ENCODE data around the gene TMTC2.

The TMTC2 gene

DNA sequence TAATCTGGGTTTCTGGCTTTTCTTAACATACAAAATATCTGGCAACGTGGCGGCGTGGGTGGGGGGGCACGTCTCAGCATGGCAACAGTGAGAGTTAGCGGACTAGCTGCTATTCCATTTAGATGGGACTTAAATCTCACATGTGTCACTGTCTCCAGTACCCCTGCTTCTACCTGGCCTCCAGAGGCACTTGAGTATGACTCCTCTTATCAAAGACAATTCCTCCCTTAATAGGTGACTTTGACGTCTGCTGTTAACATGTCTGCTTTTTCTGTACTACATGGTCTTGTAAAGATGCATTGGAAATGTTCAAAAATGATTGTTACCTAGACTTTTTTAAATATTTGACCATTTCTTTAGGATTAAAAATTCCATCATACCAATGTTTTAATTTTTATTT lies 456.2 kb downstream of the TMTC2 start:
- no peak for DNase-seq (ENCODE audit: low read depth)

DNA sequence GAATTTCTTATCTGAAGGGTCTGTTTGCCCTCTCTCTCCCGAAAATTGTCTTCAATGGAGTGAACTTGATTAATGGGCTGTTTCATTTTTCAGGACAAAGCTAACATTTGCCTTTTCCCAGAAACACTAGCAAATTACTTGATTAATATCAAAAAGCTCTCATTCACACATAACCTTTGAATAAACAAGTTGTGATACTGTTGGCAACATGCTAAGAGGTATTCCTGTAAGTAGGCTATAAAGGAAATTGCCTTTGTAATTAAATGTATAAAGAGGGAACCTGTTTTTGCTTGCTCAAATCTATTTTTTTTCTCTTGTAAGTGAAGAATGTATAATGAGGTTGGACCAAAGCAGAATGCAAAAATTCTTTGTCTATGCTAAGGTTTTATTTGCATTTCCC lies 457.2 kb downstream of the TMTC2 start:
- no peak for DNase-seq (ENCODE audit: low read depth)

DNA sequence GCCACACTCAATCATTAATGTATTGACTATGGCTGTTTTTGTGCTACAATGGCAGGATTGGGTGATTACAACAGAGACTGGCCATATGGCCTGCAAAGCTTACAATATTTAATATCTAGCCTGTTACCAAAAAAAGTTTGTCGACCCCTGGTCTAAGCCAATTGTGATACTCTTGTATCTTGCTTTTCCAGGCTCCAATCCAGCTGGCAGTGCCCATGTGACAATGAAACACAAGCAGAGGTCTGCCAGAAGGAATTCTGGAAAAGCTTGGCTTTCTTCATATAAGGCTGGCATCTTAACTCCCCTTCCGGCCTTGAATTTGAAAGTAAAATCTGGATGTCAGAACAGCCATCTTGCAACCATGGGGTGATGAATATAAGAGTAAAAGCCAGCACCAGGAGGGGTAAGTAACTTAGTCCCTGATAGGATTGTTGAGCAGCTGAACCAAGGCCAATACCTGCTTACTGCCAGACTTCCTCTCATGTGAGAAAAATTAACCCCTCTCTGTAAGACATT lies 458.7 kb downstream of the TMTC2 start:
- no peak for DNase-seq (ENCODE audit: low read depth)

DNA sequence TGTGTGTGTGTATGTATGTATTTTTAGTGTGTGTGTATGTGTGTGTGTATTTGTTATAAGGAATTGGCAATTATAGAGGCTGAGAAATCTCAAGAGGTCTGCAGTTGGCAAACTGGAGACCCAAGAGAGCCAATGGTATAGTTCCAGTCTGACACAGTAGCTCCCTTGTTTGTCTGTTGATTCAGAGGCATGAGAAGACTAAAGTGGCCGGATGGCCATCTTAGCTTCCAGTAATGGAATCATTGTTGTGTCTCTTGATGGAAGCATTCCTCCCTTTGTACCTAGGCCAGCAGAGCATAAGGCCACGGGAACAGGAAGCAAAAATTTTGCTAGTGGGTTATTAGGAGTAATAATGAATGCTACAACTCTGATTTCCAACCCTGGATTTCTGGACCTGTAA lies 460.6 kb downstream of the TMTC2 start:
- DNase-seq (ENCODE audit: low read depth): no peak

DNA sequence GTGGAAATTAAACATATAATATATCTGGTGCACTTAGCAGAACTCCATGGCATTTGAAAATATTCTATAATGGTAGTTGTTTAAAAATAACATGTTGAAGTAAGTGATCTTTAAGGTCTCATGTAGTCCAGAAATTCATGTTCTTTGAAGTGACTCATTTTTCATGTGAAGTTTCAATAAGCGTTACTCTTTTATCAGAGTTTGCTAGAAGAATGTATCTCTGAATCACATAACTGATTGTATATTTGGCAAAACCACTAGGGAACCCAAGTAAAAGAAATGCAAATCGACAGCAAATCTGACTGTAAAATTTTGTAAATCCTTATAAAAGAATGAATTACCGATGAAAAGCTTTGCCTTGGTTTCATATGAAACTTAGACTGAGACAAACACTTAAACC lies 463.3 kb downstream of the TMTC2 start:
- DNase-seq (ENCODE audit: low read depth): no peak

DNA sequence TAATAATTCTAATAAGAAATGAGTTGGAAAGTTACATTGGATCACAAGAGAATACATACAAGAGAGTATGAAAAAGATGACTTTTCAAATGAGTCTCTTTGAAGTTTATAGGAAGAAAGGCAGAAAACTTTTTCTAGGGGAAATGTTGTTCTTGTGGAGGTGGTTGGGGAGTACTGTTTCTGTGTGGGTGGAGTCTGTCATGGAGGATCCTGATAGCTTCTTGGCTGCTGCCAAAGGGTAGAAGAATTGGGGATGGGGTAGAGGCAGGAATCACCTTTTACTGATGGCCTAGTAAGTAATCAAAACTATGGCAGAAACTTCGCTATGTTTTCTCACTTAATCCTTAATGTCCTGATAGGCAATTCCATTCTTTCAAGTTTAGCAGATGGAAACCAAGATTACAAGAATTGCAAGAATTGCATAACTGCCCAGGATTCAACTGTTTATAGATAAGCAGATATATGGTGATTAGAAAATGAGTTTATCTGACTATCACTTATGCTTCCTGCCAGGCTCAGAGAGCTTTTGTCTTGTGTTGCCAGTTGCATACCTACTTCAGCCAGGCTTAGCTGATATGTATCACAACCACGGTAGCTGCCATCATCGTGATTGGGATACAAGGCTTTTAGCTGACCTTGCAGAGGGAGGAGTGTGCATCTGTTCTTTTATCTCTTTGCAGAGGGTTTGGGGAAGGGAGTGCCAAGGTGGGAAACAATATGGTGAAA lies 463.9 kb downstream of the TMTC2 start:
- no peak for DNase-seq (ENCODE audit: low read depth)

DNA sequence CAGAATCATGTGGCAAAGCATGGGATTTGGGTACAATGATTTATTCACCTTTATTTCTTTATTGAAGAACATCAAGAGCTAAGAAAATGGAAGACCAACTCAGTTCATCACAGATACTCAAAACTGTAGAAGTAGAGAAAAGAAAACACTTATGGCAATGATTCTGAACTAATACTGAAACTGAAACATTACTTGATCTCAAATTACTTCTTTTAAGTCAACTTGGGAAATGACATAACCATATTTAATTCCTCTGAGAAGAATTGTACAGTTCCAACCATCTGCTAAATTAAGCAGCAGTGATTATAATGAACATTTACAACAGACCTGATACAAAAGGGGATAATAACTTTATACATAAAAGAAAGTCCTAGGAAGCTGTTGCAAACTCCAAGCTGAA lies 466.5 kb downstream of the TMTC2 start:
- no peak for DNase-seq (ENCODE audit: low read depth)

DNA sequence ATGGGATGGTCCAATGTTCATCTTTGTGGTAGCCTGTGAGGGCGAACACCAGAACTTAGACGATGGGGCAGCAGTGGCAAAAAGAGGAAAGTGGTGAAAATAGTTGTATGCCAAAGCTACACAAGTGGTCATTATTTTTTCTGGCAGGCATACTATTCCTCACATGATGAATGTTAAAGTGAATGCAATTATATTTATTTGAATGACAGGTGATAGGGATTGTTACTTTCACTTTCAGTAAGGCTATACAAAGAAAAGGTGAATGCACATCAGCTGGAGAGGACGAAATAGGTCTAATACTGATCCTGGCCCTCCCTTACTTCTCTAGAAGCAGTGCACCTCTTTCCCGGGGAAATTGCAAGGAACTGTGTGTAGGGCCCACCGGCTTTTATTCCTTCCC lies 470.1 kb downstream of the TMTC2 start:
- DNase-seq (ENCODE audit: low read depth): no peak

DNA sequence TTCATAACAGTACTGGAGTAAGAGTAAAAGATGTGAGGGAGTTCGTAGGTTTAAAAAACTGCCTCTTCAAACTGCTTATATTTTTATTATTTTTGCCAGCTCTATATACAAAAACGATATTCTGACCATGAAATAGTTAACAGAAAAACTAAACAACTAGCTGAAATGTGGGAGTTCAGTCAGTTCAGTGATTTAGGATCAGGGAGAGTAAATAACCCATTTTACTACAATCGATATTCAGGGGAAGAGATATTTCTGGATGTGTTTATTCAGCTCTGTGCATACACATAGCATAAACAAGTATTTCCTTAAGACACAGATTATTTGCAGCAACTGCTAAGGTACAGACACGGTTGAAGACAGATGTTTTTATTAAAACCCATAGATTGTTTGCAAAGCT lies 470.9 kb downstream of the TMTC2 start:
- no peak for DNase-seq (ENCODE audit: low read depth)

DNA sequence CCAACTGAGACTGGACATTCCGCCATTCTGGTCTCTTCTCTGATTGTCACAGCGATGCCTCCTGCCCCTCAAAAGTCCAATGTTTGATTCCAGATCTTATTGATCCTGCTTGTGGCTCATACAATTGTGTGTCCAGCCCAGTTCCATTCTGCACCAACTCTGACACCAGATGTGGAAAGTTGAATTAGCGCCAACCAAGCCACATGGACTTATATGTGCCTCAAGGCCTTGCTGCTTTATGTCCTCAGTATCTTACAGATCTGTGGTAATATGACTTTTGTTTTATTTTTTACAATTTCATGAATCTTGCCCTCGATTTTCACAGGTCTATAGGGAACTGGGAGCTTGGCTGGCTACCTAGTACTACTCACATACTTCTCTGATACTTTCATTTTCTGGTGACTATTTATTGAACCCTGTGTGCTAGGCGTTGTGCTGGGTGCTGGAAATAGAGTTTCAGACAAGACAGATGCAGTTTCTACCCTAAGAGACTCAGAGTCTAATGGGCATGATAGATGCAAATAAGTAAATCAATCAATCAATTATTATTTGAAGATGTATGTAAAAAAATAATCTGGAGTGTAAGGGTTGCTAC lies 472.0 kb downstream of the TMTC2 start:
- no peak for DNase-seq (ENCODE audit: low read depth)

DNA sequence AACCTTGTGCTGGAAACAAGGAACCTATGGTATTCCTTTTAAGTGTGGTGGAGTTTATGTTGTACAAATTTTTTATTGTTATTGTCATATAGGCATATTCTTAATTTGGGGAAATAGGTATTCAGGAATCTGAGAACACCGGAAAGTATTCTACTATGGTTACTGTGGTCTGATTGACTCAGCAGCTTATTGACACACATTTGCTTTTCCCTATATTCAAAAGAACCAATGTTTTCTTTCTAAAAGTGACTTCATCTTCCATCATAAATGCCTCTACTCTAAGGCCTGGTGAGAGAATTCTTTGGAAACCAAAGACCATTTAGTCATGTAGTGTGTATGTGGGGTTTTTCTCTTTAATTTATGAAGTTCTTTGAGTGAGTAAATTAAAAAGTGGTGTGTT lies 474.8 kb downstream of the TMTC2 start:
- no peak for DNase-seq (ENCODE audit: low read depth)

DNA sequence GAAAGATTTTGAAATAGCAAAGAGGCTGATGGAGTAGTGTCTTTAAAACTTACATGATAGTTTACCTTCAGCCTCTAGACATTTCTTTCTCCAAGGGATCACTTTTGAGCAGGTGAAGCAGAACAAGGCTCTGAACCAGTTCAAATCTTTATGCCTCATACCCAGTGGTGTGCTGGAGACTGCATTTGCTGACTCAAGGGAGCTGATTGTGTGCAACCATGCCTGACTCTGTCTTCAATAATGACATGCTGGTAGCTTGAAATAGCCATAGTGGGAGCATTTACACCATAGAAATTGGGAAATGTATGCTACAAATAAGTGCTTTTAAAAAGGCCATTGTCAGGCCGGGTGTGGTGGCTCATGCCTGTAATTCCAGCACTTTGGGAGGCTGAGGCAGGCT lies 482.0 kb downstream of the TMTC2 start:
- DNase-seq (ENCODE audit: low read depth): no peak

DNA sequence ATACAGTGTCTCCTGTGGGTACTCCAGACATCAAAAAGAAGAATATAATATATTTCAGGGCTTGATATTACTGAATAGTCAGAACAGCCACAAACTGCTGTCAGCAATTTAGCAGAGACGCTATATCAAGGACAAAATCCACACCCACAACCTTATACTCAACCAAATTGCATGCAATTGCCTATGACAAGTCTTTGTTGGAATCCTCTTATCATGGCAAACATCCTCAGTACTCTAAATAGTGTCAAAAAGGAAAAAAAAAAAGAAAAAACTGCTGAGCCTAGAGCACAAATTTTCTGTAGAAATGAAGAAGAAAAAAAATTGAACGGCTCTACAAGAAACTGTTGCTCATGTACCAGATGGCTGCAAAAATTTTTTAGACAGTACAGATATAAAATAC lies 485.7 kb downstream of the TMTC2 start:
- DNase-seq (ENCODE audit: low read depth): no peak

DNA sequence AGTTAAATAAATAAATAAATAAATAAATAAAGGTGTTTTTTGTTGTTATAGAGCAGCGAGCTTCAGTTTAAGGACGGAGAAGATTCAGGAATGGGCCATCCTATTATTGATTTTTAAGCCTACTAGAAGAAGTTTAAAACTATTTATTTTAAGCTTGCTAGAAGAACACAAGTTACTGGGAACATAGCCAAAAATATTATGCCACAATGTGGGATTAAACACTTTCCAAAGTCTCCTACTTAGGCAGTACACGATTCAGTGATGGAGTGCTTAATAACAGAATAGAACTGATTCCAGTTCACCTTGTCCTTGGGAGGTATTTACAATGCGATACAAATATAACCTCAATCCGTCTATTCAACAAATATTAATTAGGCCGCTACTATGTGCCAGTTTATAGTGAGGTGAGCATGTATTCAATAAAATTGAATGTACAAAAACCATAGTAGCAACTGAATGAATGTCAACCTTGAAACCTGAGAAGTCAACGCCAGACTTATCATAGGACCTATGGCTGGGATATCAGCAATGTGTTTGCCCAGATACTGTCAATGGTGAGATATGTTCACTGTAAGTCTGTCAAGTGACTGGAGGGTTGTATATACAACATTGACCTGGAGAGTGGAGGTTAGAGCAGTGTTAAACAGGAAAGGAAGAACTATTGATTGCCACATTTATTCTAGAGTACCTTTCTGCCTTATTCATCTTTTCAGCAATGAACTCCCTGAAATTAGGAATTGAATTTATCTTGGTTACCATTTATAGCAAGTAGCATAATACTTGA lies 486.4 kb downstream of the TMTC2 start:
- no peak for DNase-seq (ENCODE audit: low read depth)

DNA sequence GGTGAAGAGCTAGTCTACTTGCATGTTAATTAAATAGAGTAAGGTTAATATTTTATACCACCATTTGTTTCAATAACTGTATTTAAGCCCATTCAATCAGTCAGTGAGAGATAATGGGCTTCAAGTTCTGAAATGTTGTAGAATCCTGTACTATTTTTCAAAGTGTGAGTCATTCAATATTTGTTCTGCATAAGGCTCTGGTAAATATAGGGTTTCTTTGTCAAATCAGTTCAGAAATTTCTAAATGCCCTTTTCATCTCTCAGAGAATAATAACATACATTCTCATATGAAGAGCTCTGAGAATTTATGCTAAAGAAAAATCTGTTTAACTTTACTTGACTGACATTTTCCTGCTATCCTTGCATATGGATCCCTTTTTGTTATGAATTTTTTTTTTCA lies 493.3 kb downstream of the TMTC2 start:
- DNase-seq (ENCODE audit: low read depth): no peak

DNA sequence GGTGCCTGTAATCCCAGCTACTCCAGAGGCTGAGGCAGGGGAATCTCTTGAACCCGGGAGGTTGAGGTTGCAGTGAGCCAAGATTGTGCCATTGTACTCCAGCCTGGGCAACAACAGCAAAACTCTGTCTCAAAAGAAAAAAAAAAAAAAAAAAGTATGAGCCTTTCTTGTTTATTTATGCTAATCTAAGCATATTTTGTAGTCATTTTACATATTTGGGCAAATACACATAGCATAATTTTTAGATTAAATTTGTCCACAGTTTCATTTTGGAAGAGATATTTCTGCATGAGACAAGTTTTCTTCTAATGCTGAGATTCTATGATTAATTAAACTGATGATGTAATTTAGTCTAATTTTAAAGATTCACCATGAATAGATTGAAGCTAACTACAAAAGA lies 494.4 kb downstream of the TMTC2 start:
- no peak for DNase-seq (ENCODE audit: low read depth)

DNA sequence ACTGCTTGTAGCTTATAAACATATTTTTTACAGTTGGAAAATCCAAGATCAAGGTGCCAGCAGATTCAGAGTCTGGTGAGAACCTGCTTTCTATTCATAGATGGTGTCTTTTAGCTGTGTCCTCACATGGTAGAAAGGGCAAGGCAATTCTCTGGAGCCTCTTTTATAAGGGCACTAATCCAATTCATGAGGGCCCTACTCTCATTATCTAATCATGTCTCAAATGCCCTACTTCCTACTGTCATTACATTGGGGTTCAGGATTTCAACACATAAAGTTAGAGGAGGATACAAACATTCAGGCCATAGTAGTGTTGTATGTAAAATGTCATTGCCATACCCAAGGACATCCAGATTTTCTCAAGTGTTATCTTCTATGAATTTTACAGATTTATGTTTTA lies 496.4 kb downstream of the TMTC2 start:
- DNase-seq (ENCODE audit: low read depth): no peak

Data from T-helper 22 cell (primary cell).